WTC11 (cell line): ENCODE results near the gene UTY. TPM values are rescaled to one million over a fixed set of nuclear protein-coding genes. Genes with fewer than 3 reads are reported as not detected.

Experiments used
- ATAC-seq: fragments of 200-7000 bp; cut with Tn5 transposase; 2 replicates; pipeline ENCODE4 v1.10.0; 2021; ENCODE audit warnings: mild to moderate bottlenecking, moderate library complexity
- CTCF ChIA-PET: fragments of 300-600 bp; sonication (Branson Sonifier 250); formaldehyde crosslinking; loops from one replicate; lab custom pipeline; 2021; ENCODE audit warnings: antibody characterized with exemption; lab: Charles Lee
- POLR2A ChIA-PET: fragments of 350-600 bp; sonication (Branson Sonifier 250); formaldehyde crosslinking; loops from one replicate; lab custom pipeline; 2021; ENCODE audit warnings: antibody characterized with exemption; lab: Charles Lee
- DNase-seq: peaks from one replicate; pipeline ENCODE4 v3.0.0; 2021; ENCODE audit warnings: low spot score
- H3K27ac Mint-ChIP-seq: 2 replicates; pipeline ENCODE4 v1.8.0; 2021; ENCODE audit warnings: mixed read lengths
- H3K27me3 Mint-ChIP-seq: 2 replicates; pipeline ENCODE4 v1.8.0; 2021; ENCODE audit warnings: low read depth, mild to moderate bottlenecking, moderate library complexity, mixed read lengths
- H3K36me3 Mint-ChIP-seq: 2 replicates; pipeline ENCODE4 v1.8.0; 2021; ENCODE audit warnings: mixed read lengths
- H3K4me1 Mint-ChIP-seq: 2 replicates; pipeline ENCODE4 v1.8.0; 2022; ENCODE audit warnings: mixed read lengths
- H3K4me3 Mint-ChIP-seq: 2 replicates; pipeline ENCODE4 v1.8.0; 2021; ENCODE audit warnings: mild to moderate bottlenecking, moderate library complexity, mixed read lengths
- H3K9me3 Mint-ChIP-seq: 2 replicates; pipeline ENCODE4 v1.8.0; 2021; ENCODE audit warnings: mixed read lengths
- CBFB ChIP-seq: sonication (generic); formaldehyde crosslinking; IDR thresholded peaks from 2 replicates; pipeline ENCODE4 v1.8.1; 2022; ENCODE audit warnings: mild to moderate bottlenecking, low read depth, missing genetic modification reagents
- CREB1 ChIP-seq: sonication (generic); formaldehyde crosslinking; IDR thresholded peaks from 2 replicates; pipeline ENCODE4 v1.8.0; 2023; ENCODE audit warnings: mild to moderate bottlenecking, missing genetic modification reagents
- ELF4 ChIP-seq: sonication (generic); formaldehyde crosslinking; IDR thresholded peaks from 2 replicates; pipeline ENCODE4 v1.8.1; 2022; ENCODE audit warnings: low read depth, mild to moderate bottlenecking, moderate library complexity, missing genetic modification reagents
- FOXK1 ChIP-seq: sonication (generic); formaldehyde crosslinking; IDR thresholded peaks from 2 replicates; pipeline ENCODE4 v1.8.0; 2022; ENCODE audit warnings: mild to moderate bottlenecking, moderate library complexity, missing genetic modification reagents
- JUN ChIP-seq: sonication (generic); formaldehyde crosslinking; IDR thresholded peaks from 2 replicates; pipeline ENCODE4 v1.8.0; 2023; ENCODE audit warnings: mild to moderate bottlenecking, missing genetic modification reagents
- NR3C1 ChIP-seq: sonication (generic); formaldehyde crosslinking; conservative IDR thresholded peaks from 2 replicates; pipeline ENCODE4 v1.8.1; 2023; ENCODE audit warnings: low read depth, mild to moderate bottlenecking, missing genetic modification reagents
- OVOL2 ChIP-seq: fragments of 250-450 bp; sonication (Bioruptor Pico); IDR thresholded peaks from 2 replicates; pipeline ENCODE4 v1.9.0; 2021; ENCODE audit warnings: mild to moderate bottlenecking, borderline replicate concordance
- SMAD4 ChIP-seq: sonication (generic); formaldehyde crosslinking; IDR thresholded peaks from 2 replicates; pipeline ENCODE4 v1.8.0; 2022; ENCODE audit warnings: mild to moderate bottlenecking, missing genetic modification reagents
- TP53 ChIP-seq: sonication (generic); formaldehyde crosslinking; IDR thresholded peaks from 2 replicates; pipeline ENCODE4 v1.8.1; 2023; ENCODE audit warnings: mild to moderate bottlenecking, missing genetic modification reagents
- ZNF219 ChIP-seq: sonication (generic); formaldehyde crosslinking; IDR thresholded peaks from 2 replicates; pipeline ENCODE4 v1.8.0; 2023; ENCODE audit warnings: missing genetic modification reagents, mild to moderate bottlenecking, borderline replicate concordance
- ZNF396 ChIP-seq: fragments of 250-450 bp; sonication (Bioruptor Pico); IDR thresholded peaks from 2 replicates; pipeline ENCODE4 v1.8.0; 2021; ENCODE audit warnings: mild to moderate bottlenecking, moderate library complexity, borderline replicate concordance
- ZNF671 ChIP-seq: fragments of 250-450 bp; sonication (Bioruptor Pico); IDR thresholded peaks from 2 replicates; pipeline ENCODE4 v1.8.0; 2021; ENCODE audit warnings: mild to moderate bottlenecking
- total RNA-seq: library from RNA; stranded (reverse); gene quantifications from 3 replicates; pipeline ENCODE4 v1.2.3, GENCODE V29; 2021
- TF ChIP-seq, protein P1 (sequence below): sonication (generic); formaldehyde crosslinking; IDR thresholded peaks from 2 replicates; pipeline ENCODE4 v1.8.0; 2023; ENCODE audit warnings: missing genetic modification reagents, mild to moderate bottlenecking, borderline replicate concordance
- TF ChIP-seq, protein P2 (sequence below): sonication (generic); formaldehyde crosslinking; IDR thresholded peaks from 2 replicates; pipeline ENCODE4 v1.8.0; 2022; ENCODE audit warnings: mild to moderate bottlenecking, missing genetic modification reagents
- TF ChIP-seq, protein P3 (sequence below): sonication (generic); formaldehyde crosslinking; conservative IDR thresholded peaks from 2 replicates; pipeline ENCODE4 v1.8.1; 2022; ENCODE audit warnings: mild to moderate bottlenecking, missing genetic modification reagents
- TF ChIP-seq, protein P4 (sequence below): sonication (generic); formaldehyde crosslinking; conservative IDR thresholded peaks from 2 replicates; pipeline ENCODE4 v1.8.1; 2023; ENCODE audit warnings: mild to moderate bottlenecking, low read depth, missing genetic modification reagents, moderate library complexity
- TF ChIP-seq, protein P5 (sequence below): fragments of 250-450 bp; sonication (Bioruptor Pico); IDR thresholded peaks from 2 replicates; pipeline ENCODE4 v1.9.0; 2021; ENCODE audit warnings: moderate library complexity, mild to moderate bottlenecking, inconsistent platforms, borderline replicate concordance
- TF ChIP-seq, protein P6 (sequence below): sonication (generic); formaldehyde crosslinking; IDR thresholded peaks from 2 replicates; pipeline ENCODE4 v1.8.0; 2022; ENCODE audit warnings: mild to moderate bottlenecking, missing genetic modification reagents

UTY gene
- total RNA-seq, 1 experiment from 2014 or later = 23.3 TPM

DNA sequence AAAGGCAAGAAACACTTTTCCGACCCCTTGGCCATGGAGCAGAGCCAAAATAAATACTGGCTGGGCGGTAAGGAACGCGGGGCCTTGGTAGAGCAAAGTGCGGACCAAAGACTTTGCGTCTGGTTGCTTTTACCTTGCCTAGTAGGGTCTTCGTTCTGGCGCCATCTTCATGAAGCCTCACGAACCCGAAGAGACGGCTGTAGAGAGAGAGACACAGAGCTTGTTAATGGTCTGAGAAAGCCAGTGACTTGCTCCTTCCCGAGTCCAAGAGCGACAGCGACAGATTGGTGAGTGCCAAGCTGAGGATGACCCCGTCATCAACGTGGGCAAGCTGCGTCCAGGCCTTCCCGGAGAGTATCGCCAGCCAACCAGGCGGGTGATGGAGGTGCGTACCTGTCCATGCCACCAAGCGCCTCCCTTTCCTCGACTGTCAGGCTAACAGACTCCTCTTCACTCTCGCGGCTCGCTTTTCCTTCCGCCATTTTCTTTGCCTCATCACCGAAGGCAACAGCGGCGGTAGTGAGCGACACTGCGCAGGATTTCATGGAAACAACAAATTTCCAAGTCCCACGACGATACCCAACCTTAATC is 617 bp downstream of the UTY start (continued):
- TF ChIP-seq, protein P1, sequence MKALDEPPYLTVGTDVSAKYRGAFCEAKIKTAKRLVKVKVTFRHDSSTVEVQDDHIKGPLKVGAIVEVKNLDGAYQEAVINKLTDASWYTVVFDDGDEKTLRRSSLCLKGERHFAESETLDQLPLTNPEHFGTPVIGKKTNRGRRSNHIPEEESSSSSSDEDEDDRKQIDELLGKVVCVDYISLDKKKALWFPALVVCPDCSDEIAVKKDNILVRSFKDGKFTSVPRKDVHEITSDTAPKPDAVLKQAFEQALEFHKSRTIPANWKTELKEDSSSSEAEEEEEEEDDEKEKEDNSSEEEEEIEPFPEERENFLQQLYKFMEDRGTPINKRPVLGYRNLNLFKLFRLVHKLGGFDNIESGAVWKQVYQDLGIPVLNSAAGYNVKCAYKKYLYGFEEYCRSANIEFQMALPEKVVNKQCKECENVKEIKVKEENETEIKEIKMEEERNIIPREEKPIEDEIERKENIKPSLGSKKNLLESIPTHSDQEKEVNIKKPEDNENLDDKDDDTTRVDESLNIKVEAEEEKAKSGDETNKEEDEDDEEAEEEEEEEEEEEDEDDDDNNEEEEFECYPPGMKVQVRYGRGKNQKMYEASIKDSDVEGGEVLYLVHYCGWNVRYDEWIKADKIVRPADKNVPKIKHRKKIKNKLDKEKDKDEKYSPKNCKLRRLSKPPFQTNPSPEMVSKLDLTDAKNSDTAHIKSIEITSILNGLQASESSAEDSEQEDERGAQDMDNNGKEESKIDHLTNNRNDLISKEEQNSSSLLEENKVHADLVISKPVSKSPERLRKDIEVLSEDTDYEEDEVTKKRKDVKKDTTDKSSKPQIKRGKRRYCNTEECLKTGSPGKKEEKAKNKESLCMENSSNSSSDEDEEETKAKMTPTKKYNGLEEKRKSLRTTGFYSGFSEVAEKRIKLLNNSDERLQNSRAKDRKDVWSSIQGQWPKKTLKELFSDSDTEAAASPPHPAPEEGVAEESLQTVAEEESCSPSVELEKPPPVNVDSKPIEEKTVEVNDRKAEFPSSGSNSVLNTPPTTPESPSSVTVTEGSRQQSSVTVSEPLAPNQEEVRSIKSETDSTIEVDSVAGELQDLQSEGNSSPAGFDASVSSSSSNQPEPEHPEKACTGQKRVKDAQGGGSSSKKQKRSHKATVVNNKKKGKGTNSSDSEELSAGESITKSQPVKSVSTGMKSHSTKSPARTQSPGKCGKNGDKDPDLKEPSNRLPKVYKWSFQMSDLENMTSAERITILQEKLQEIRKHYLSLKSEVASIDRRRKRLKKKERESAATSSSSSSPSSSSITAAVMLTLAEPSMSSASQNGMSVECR (CRISPR knock-in tag) = no peak
- TF ChIP-seq CBFB (CRISPR knock-in tag) (no peak), OVOL2 (CRISPR knock-in tag) (no peak), ZNF219 (CRISPR knock-in tag) (no peak), TP53 (CRISPR knock-in tag) (no peak), CREB1 (CRISPR knock-in tag) (no peak)
- TF ChIP-seq, all 79 proteins: peak for 0

DNA sequence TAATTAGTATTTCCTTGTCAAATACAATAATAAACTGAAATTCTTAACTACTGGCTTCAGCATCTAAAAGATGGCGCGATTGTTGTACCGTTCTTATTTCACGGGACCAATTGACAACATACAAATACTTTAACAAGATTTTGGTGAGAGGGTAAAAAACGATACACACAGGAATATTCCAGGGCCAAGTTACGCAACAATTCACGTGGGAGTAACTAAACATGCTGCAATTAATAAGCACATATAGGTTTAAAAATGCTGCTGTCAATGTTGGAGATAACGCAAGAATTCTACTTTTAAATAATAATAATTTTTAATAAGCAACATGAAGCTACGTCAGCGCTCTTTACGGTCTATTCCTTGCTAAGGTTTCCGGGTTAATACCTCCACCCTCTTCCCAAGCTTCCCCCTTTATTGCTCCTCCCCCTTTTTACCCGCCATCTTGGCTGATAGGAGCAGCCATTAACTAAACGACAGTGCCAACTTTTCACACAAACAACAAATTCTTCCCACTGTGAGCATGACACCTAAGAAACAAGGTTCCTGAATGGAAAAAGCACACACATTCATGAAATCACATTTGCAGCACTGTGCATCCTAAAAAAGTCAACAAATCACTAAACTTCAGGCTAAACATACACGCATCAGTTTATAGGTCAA is 1.6 kb downstream of the UTY start:
- DNase-seq (peak; percentile 12), ATAC-seq (peak; percentile 29; the same call in 1 of the 2 replicates)
- Mint-ChIP-seq H3K27ac (peak overlapping the region; percentile 76), H3K9me3 (no peaks in the 10 kb centered on the region), H3K27me3 (no peaks in the 10 kb centered on the region), H3K4me1 (peaks cover 12% of the 10 kb centered on the region), H3K4me3 (peak overlapping the region; percentile 92), H3K36me3 (peaks cover 15% of the 10 kb centered on the region)
- CTCF ChIA-PET = interaction anchor here (0.6 to 0.7 kb wide), 2 partner anchors 41 to 225 kb away, joined by 3 read pairs; no protein-coding TSS in a partner anchor
- TF ChIP-seq ZNF396 (CRISPR knock-in tag) (no peak), JUN (CRISPR knock-in tag) (no peak), CREB1 (CRISPR knock-in tag) (no peak)
- TF ChIP-seq, protein P2, sequence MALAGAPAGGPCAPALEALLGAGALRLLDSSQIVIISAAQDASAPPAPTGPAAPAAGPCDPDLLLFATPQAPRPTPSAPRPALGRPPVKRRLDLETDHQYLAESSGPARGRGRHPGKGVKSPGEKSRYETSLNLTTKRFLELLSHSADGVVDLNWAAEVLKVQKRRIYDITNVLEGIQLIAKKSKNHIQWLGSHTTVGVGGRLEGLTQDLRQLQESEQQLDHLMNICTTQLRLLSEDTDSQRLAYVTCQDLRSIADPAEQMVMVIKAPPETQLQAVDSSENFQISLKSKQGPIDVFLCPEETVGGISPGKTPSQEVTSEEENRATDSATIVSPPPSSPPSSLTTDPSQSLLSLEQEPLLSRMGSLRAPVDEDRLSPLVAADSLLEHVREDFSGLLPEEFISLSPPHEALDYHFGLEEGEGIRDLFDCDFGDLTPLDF = no peak
- TF ChIP-seq, protein P3, sequence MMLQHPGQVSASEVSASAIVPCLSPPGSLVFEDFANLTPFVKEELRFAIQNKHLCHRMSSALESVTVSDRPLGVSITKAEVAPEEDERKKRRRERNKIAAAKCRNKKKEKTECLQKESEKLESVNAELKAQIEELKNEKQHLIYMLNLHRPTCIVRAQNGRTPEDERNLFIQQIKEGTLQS (CRISPR knock-in tag) = no peak
- POLR2A ChIA-PET = interaction anchor here (0.9 kb wide), 1 partner anchor 591 kb away, joined by 4 read pairs; no protein-coding TSS in a partner anchor

DNA sequence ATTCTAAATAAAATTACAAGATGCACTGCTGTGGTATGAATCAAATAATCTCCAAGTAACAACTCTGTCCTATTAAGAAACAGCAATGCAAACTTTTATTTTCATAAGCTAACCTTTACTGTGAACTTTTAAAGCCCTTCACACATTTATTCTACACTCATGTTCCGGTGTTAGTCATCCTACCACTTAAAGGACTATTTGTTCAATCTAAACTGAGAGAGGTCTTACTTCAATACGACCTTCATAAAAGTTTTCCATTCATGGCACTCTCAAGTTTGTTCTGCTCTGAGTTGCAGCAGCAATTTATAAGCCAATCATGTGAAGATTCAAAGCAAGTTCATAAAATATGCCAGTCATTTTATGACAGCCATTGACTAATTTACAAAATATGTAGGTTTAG is 4.8 kb downstream of the UTY start:
- Mint-ChIP-seq H3K9me3 (no peaks in the 10 kb centered on the region), H3K36me3 (peaks cover 16% of the 10 kb centered on the region), H3K4me3 (no peak overlapping the region), H3K4me1 (peaks cover 16% of the 10 kb centered on the region), H3K27me3 (no peaks in the 10 kb centered on the region), H3K27ac (no peak overlapping the region)
- DNase-seq (no peak), ATAC-seq (no peak)
- POLR2A ChIA-PET = no interaction called here
- no peak for TF ChIP-seq ZNF671 (CRISPR knock-in tag)
- TF ChIP-seq ELF4 (CRISPR knock-in tag) = no peak
- CTCF ChIA-PET = no interaction called here

DNA sequence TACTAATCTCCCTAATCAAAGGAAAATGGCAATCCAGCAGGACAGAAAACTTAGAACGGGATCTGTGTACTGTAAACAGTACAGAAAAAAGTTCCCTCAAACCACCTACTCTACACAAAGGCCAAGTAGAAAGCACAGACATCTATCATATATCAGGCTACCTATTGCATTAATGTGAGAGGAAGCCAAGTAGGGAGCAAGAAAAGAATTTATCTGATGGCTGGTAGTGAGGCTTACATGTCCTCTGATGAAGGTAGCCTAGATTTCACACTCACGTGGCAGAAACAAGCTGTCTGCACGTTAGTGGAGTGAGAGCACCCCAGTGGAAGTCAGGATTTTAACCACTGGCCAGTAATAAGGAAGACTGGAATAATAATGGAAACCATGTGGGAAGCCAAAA is 28.3 kb downstream of the UTY start:
- Mint-ChIP-seq H3K4me1 (peaks cover 18% of the 10 kb centered on the region), H3K4me3 (no peak overlapping the region), H3K27me3 (no peaks in the 10 kb centered on the region), H3K27ac (no peak overlapping the region), H3K9me3 (no peaks in the 10 kb centered on the region), H3K36me3 (peaks cover 9% of the 10 kb centered on the region)
- ChIA-PET CTCF (no interaction called here), POLR2A (no interaction called here)
- no peak for DNase-seq
- no peak for ATAC-seq
- TF ChIP-seq, protein P4, sequence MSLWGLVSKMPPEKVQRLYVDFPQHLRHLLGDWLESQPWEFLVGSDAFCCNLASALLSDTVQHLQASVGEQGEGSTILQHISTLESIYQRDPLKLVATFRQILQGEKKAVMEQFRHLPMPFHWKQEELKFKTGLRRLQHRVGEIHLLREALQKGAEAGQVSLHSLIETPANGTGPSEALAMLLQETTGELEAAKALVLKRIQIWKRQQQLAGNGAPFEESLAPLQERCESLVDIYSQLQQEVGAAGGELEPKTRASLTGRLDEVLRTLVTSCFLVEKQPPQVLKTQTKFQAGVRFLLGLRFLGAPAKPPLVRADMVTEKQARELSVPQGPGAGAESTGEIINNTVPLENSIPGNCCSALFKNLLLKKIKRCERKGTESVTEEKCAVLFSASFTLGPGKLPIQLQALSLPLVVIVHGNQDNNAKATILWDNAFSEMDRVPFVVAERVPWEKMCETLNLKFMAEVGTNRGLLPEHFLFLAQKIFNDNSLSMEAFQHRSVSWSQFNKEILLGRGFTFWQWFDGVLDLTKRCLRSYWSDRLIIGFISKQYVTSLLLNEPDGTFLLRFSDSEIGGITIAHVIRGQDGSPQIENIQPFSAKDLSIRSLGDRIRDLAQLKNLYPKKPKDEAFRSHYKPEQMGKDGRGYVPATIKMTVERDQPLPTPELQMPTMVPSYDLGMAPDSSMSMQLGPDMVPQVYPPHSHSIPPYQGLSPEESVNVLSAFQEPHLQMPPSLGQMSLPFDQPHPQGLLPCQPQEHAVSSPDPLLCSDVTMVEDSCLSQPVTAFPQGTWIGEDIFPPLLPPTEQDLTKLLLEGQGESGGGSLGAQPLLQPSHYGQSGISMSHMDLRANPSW = no peak
- TF ChIP-seq, protein P5, sequence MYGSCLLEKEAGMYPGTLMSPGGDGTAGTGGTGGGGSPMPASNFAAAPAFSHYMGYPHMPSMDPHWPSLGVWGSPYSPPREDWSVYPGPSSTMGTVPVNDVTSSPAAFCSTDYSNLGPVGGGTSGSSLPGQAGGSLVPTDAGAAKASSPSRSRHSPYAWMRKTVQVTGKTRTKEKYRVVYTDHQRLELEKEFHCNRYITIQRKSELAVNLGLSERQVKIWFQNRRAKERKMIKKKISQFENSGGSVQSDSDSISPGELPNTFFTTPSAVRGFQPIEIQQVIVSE (CRISPR knock-in tag) = no peak
- TF ChIP-seq NR3C1 (CRISPR knock-in tag) = no peak
- TF ChIP-seq FOXK1 (CRISPR knock-in tag) = no peak
- TF ChIP-seq ZNF219 (CRISPR knock-in tag) = no peak
- TF ChIP-seq, protein P6, sequence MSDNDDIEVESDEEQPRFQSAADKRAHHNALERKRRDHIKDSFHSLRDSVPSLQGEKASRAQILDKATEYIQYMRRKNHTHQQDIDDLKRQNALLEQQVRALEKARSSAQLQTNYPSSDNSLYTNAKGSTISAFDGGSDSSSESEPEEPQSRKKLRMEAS (CRISPR knock-in tag) = no peak
- TF ChIP-seq SMAD4 (CRISPR knock-in tag) = no peak
